Lower leg skin (tissue), 4 donors: ENCODE data around the gene NRDC. TPM values are rescaled to one million over a fixed set of nuclear protein-coding genes. Genes with fewer than 3 reads are reported as not detected.

Experiments
- DNase-seq, 2 donors: peaks; one replicate each; pipeline ENCODE4 v3.0.0-alpha.2; 2019; ENCODE audit warnings: low spot score in 2 of 2
- H3K4me3 ChIP-seq: fragments of 200-600 bp; sonication (generic); 2 replicates; pipeline ENCODE4 v1.5.1; 2017; ENCODE audit warnings: mild to moderate bottlenecking, low read depth; ENCODE audit not compliant: poor library complexity, severe bottlenecking
- CTCF ChIP-seq, 3 donors: fragments of 450-650 bp; IDR thresholded peaks; one replicate each; pipeline ENCODE4 v1.5.1; 2016; ENCODE audit warnings: antibody characterized with exemption in 3 of 3, mild to moderate bottlenecking in 3 of 3, moderate library complexity in 2 of 3
- POLR2A ChIP-seq, 2 donors: fragments of 450-650 bp; IDR thresholded peaks; one replicate each; pipeline ENCODE4 v1.6.1; 2016 to 2017; ENCODE audit warnings: antibody characterized with exemption in 2 of 2, mild to moderate bottlenecking in 1 of 2, moderate library complexity in 1 of 2
- WGBS, 2 donors: methylation state at CpG; one replicate each; pipeline ENCODE4 v1.1.5; 2018; 5-methylcytosine and 5-hydroxymethylcytosine counted together
- intact Hi-C: fragments of 100-400 bp; cut with DNase I; formaldehyde crosslinking; loops from one replicate; pipeline ENCODE4 v1.15.0; 2023; ENCODE audit warnings: low total_unique reads
- total RNA-seq, 4 donors: library from RNA; depleted of rRNA; stranded (reverse); fragments of >200 nt; gene quantifications; one replicate each; pipeline ENCODE4 v1.1.0, GENCODE V29; 2016

NRDC gene
- total RNA-seq, 4 donors from 2014 or later = 90.3 to 113 (median 103) TPM

GRCh38 chr1:51791888-51792287 lies 86.6 kb downstream of the NRDC start:
- TF ChIP-seq POLR2A (IDR thresholded peaks at IDR 0.05) = no peak
- no peak for TF ChIP-seq CTCF (IDR thresholded peaks at IDR 0.05)
- WGBS, 2 donors = 80 to 93% methylated on average over 1 of the region's 1 CpG
- H3K4me3 ChIP-seq = no peak overlapping the region
- DNase-seq = no peak
- intact Hi-C loops = no loop called here

DNA sequence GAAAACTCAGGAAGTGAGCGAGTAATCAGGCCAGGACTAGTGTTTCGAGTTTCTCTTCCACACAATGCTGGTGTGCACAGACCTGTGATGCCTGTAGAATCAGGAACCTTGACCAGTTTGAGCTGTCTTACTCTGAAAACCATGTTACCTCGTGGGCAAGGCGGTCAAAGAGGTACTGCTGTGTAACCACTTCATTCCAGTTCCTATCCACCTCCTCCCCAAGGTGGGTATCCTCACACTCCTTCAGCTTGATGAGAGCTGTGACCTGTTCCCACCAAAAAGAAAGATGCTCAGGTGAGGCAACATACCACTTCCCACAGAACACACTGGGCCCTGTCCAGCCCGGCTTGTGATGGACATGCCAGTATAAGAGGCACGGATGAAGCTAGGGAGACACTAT lies 88.1 kb downstream of the NRDC start:
- no peak for DNase-seq
- 91 to 95% methylated on average over 6 of the region's 6 CpGs for WGBS, 2 donors
- H3K4me3 ChIP-seq = no peak overlapping the region
- intact Hi-C loops = no loop called here
- TF ChIP-seq CTCF (IDR thresholded peaks at IDR 0.05) (no peak), POLR2A (IDR thresholded peaks at IDR 0.05) (no peak)

- TF ChIP-seq CTCF (IDR thresholded peaks at IDR 0.05) = no peak
- 83 to 90% methylated on average over 1 of the region's 1 CpG for WGBS, 2 donors
- no peak for DNase-seq
- intact Hi-C loops = no loop called here
- no peak overlapping the region for H3K4me3 ChIP-seq
Observed at GRCh38 chr1:51789342-51789741, 89.2 kb downstream of the NRDC start.

DNA sequence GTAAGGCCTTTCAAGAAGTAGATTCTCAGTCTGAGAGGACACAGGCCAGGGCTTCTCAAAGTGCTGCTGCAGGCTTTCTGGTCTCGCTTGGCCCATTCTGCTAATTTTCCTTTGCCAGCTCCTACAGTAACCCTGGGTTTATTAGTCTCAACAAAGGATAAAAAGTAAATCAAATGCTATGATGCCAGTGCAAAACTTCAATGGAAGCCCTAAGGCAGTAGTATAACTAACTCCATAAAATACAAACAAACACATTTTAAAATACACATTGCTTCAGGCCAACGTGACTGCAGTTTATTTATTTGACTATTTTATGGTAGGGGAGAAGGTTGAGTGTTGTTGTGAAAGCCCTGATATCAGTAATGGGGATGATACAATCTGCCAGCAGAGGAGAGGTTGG lies 89.6 kb downstream of the NRDC start:
- intact Hi-C loops = no loop called here
- DNase-seq = no peak
- H3K4me3 ChIP-seq = no peak overlapping the region
- 69 to 70% methylated on average over 2 of the region's 2 CpGs for WGBS, 2 donors
- no peak for TF ChIP-seq CTCF (IDR thresholded peaks at IDR 0.05)
- TF ChIP-seq POLR2A (IDR thresholded peaks at IDR 0.05) = no peak

DNA sequence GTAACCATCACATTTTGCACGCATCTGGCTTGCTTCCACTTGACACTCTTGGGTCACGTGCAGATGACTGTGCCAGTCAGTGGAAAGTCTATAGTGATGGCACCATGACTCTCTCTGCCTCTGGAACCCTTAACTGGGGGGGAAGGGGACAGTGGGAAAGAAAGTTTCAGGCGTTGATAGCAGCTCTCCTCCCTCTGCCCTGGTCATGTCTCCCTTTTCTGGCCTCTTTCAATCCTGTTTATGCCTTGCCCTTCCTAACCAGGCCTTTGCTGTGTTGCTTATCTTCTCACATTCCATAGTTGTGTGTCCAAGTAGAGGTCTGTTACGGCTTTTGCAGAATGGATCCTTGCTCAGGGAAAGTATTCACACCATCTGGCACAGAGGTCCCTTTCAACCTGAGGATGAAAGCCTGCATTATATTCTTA lies 93.5 kb downstream of the NRDC start:
- DNase-seq = no peak
- WGBS, 2 donors = 79 to 91% methylated on average over 4 of the region's 4 CpGs
- H3K4me3 ChIP-seq = no peak overlapping the region
- intact Hi-C loops = no loop called here
- TF ChIP-seq POLR2A (IDR thresholded peaks at IDR 0.05) = no peak
- no peak for TF ChIP-seq CTCF (IDR thresholded peaks at IDR 0.05)

GRCh38 chr1:51780927-51781326 lies 97.6 kb downstream of the NRDC start:
- no peak for DNase-seq
- intact Hi-C loops = no loop called here
- TF ChIP-seq POLR2A (IDR thresholded peaks at IDR 0.05) (no peak), CTCF (IDR thresholded peaks at IDR 0.05) (no peak)
- WGBS, 2 donors = 95 to 98% methylated on average over 3 of the region's 3 CpGs
- H3K4me3 ChIP-seq = no peak overlapping the region
